ENCODE data around the gene VPS72. TPM values are rescaled to one million over a fixed set of nuclear protein-coding genes. Genes with fewer than 3 reads are reported as not detected.

The VPS72 gene
- total RNA-seq, 2 experiments from 2014 or later, result 12.7 to 17.2 TPM

DNA sequence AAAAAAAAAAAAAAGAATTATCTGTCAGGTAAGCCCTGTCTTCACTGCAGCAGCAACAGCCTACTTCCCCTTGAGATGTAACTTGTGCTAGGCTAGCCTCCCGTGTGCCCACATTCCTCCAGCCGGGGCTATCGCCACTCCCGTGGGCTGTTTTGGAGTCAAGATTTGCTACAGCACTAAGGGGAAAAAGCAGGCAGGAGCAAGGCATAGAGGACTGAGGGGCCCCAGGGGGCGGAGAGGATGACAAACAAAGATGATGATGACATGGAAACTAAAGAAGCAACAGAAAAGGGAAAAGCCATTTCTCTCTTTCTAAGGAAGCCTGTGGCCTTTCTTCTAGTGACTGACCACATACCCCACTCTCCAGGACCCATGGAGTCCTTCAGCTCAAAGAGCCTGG is 31.7 kb downstream of the VPS72 start:
- Mint-ChIP-seq H3K9me3 (no peaks in the 10 kb centered on the region), H3K27ac (peak overlapping the region; percentile 85), H3K27me3 (no peaks in the 10 kb centered on the region), H3K4me3 (peak overlapping the region; percentile 99), H3K4me1 (ENCODE audit: low read depth) (peaks cover 73% of the 10 kb centered on the region), H3K36me3 (ENCODE audit: low read depth) (peaks cover 60% of the 10 kb centered on the region)
- Histone ChIP-seq H3K4me3 (ENCODE audit: low read length) (peak overlapping the region; percentile 77), H3K9me3 (ENCODE audit: control insufficient read depth in 1 of 2, insufficient read depth in 1 of 2, low read length in 2 of 2) (no peaks in the 10 kb centered on the region), H3K4me1 (ENCODE audit: insufficient read depth, low read length) (peaks cover 57% of the 10 kb centered on the region), H3K36me3 (ENCODE audit: insufficient read depth, low read length) (peaks cover 32% of the 10 kb centered on the region), H3K27ac (ENCODE audit: low read depth in 1 of 2, low read length in 2 of 2) (peak overlapping the region; percentile 29 to 56), H3K27me3 (ENCODE audit: control insufficient read depth in 1 of 2, insufficient read depth in 2 of 2, low read length in 2 of 2) (no peaks in the 10 kb centered on the region)
- DNase-seq (peak in 2 of 14 experiments; percentile 28 to 30), ATAC-seq (ENCODE audit: poor library complexity) (no peak)
- POLR2A ChIA-PET, result interaction anchor here (0.9 to 4.3 kb wide), 17 partner anchors 8 to 461 kb away, joined by 3 to 64 read pairs (median 13); partner anchors contain the start of genes C1orf56, CDC42SE1, GOLPH3L and LYSMD1
- CTCF ChIA-PET, result interaction anchor here (0.7 to 7.8 kb wide), 4 partner anchors 57 to 162 kb away, joined by 3 to 61 read pairs (median 26); no protein-coding TSS in a partner anchor
- TF ChIP-seq, protein P1, sequence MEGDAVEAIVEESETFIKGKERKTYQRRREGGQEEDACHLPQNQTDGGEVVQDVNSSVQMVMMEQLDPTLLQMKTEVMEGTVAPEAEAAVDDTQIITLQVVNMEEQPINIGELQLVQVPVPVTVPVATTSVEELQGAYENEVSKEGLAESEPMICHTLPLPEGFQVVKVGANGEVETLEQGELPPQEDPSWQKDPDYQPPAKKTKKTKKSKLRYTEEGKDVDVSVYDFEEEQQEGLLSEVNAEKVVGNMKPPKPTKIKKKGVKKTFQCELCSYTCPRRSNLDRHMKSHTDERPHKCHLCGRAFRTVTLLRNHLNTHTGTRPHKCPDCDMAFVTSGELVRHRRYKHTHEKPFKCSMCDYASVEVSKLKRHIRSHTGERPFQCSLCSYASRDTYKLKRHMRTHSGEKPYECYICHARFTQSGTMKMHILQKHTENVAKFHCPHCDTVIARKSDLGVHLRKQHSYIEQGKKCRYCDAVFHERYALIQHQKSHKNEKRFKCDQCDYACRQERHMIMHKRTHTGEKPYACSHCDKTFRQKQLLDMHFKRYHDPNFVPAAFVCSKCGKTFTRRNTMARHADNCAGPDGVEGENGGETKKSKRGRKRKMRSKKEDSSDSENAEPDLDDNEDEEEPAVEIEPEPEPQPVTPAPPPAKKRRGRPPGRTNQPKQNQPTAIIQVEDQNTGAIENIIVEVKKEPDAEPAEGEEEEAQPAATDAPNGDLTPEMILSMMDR (IDR thresholded peaks at IDR 0.05), result no peak
- intact Hi-C loops (cut with DNase I, micrococcal nuclease), result loop anchor here (5.0 to 10.0 kb wide), 3 partner anchors 151 to 694 kb away; partner anchors contain the start of genes ENSA (in 1 of the 2), MINDY1 (in 1 of the 2) and PRUNE1 (in 1 of the 2)

DNA sequence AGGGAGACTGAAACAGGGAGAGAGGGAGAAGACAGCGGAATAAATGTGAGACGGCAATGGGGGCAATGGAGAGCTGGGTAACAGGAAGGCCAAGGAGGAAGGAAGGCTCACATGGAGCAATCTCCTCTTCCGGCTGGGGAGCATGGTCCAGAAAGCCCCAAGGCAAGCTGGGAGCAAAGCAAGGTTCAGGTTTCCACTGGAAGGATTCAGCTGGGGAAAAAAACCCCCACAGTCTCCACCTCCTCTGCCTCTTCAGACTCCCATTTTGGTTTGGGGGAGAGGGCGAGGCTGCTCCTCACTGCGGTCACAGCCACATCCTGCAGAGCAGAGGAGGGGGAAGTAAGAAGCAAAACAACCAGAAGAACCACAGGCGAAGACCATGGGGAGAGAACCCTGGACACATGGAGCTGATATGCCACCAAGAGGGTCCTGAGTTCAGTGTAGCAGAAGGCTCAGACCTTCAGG is 32.9 kb downstream of the VPS72 start:
- H3K36me3 Mint-ChIP-seq (ENCODE audit: low read depth), result peaks cover 51% of the 10 kb centered on the region
- peak; percentile 54 for ATAC-seq (ENCODE audit: poor library complexity)
- TF ChIP-seq, protein P1 (IDR thresholded peaks at IDR 0.05), result no peak
- Histone ChIP-seq H3K4me3 (ENCODE audit: low read length) (peak overlapping the region; percentile 77), H3K9me3 (ENCODE audit: control insufficient read depth in 1 of 2, insufficient read depth in 1 of 2, low read length in 2 of 2) (no peaks in the 10 kb centered on the region), H3K27me3 (ENCODE audit: control insufficient read depth in 1 of 2, insufficient read depth in 2 of 2, low read length in 2 of 2) (no peaks in the 10 kb centered on the region), H3K27ac (ENCODE audit: low read depth in 1 of 2, low read length in 2 of 2) (peak overlapping the region; percentile 56 to 70), H3K36me3 (ENCODE audit: insufficient read depth, low read length) (peaks cover 29% of the 10 kb centered on the region), H3K4me1 (ENCODE audit: insufficient read depth, low read length) (peaks cover 57% of the 10 kb centered on the region)
- H3K27me3 Mint-ChIP-seq, result no peaks in the 10 kb centered on the region
- intact Hi-C loops (cut with DNase I, micrococcal nuclease), result loop anchor here (2.0 to 10.0 kb wide), 4 partner anchors 150 to 692 kb away; partner anchors contain the start of genes ENSA (in 1 of the 2), MINDY1 (in 1 of the 2) and PRUNE1 (in 1 of the 2)
- H3K9me3 Mint-ChIP-seq, result no peaks in the 10 kb centered on the region
- CTCF ChIA-PET, result interaction anchor here (1.2 to 7.8 kb wide), 4 partner anchors 56 to 132 kb away, joined by 3 to 61 read pairs (median 32); partner anchors contain the start of gene GABPB2
- peaks cover 63% of the 10 kb centered on the region for H3K4me1 Mint-ChIP-seq (ENCODE audit: low read depth)
- peak in 13 of 14 experiments; percentile 27 to 89 (median 63) for DNase-seq
- peak overlapping the region; percentile 99 for H3K4me3 Mint-ChIP-seq
- POLR2A ChIA-PET, result interaction anchor here (0.6 to 4.3 kb wide), 36 partner anchors 9 to 793 kb away, joined by 3 to 64 read pairs (median 5); partner anchors contain the start of genes CDC42SE1, GABPB2, GOLPH3L and LYSMD1
- H3K27ac Mint-ChIP-seq, result peak overlapping the region; percentile 85

DNA sequence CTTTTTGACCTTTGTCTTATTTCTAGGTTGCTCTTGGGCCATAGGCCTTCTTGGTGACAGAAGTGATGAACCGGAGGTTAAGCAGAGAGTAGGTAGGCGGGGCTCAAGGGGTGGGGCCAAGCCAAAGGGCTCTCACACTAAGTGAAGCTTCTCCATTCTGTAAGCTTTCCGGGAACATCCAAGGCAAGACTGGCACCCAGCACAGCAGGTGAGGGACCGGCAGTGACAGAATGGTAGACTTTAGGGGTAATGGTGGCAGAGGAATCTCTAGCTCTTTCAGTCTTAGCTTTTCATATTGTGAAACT is 33.5 kb downstream of the VPS72 start, which contains the start of gene TNFAIP8L2:
TSS of gene TNFAIP8L2 (plus strand) at position 135 of the 305 bp plus-strand sequence. CDS start 2,049 bp downstream, outside the sequence.
- Mint-ChIP-seq H3K36me3 (ENCODE audit: low read depth) (peaks cover 45% of the 10 kb centered on the region), H3K27ac (peak within 1 kb of the TSS; percentile 85), H3K4me1 (ENCODE audit: low read depth) (peaks cover 57% of the 10 kb centered on the region), H3K27me3 (no peaks in the 10 kb centered on the region), H3K4me3 (peak within 1 kb of the TSS; percentile 99), H3K9me3 (no peaks in the 10 kb centered on the region)
- ATAC-seq (ENCODE audit: poor library complexity), result peak; percentile 81
- peak within 1 kb of the TSS; percentile 56 to 70 for H3K27ac ChIP-seq (ENCODE audit: low read depth in 1 of 2, low read length in 2 of 2)
- peak; percentile 56 to 89 (median 75) for DNase-seq
- peaks cover 53% of the 10 kb centered on the region for H3K4me1 ChIP-seq (ENCODE audit: insufficient read depth, low read length)
- H3K9me3 ChIP-seq (ENCODE audit: control insufficient read depth in 1 of 2, insufficient read depth in 1 of 2, low read length in 2 of 2), result no peaks in the 10 kb centered on the region
- POLR2A ChIA-PET, result interaction anchor here (0.6 to 4.3 kb wide), 30 partner anchors 10 to 793 kb away, joined by 3 to 64 read pairs (median 6); partner anchors contain the start of genes CDC42SE1, GABPB2, GOLPH3L and LYSMD1
- intact Hi-C loops (cut with DNase I, micrococcal nuclease), result loop anchor here (1.0 to 10.0 kb wide), 7 partner anchors 56 to 692 kb away; partner anchors contain the start of genes ENSA (in 1 of the 2), MINDY1 (in 1 of the 2) and PRUNE1 (in 1 of the 2)
- H3K4me3 ChIP-seq (ENCODE audit: low read length), result peak within 1 kb of the TSS; percentile 77
- H3K36me3 ChIP-seq (ENCODE audit: insufficient read depth, low read length), result peaks cover 25% of the 10 kb centered on the region
- CTCF ChIA-PET, result interaction anchor here (1.2 to 7.8 kb wide), 4 partner anchors 55 to 132 kb away, joined by 3 to 61 read pairs (median 32); partner anchors contain the start of gene GABPB2
- no peaks in the 10 kb centered on the region for H3K27me3 ChIP-seq (ENCODE audit: control insufficient read depth in 1 of 2, insufficient read depth in 2 of 2, low read length in 2 of 2)
- TF ChIP-seq, protein P1 (IDR thresholded peaks at IDR 0.05), result no peak

All from CD4-positive, alpha-beta T cell (primary cell).